Measurements from ENCODE around the gene DUSP12. TPM values are rescaled to one million over a fixed set of nuclear protein-coding genes. Genes with fewer than 3 reads are reported as not detected.

The DUSP12 gene
- total RNA-seq, 1 experiment from 2014 or later = 23.6 TPM

GRCh38 chr1:161790587-161791317 is 41.2 kb downstream of the DUSP12 start:
- H3F3A ChIP-seq (ENCODE audit: insufficient read depth, low read depth) = peaks cover 7% of the 10 kb centered on the region; the same call in 1 of the 2 replicates
- H3K36me3 ChIP-seq (ENCODE audit: low read depth) = peaks cover 37% of the 10 kb centered on the region
- H2AFZ ChIP-seq = no peak overlapping the region
- no peak overlapping the region for H3K4me2 ChIP-seq
- H3K4me1 ChIP-seq (replicated peaks; ENCODE audit: insufficient read depth) = no peaks in the 10 kb centered on the region; the same call in 1 of the 2 replicates
- intact Hi-C loops (cut with micrococcal nuclease; ENCODE audit: unreplicated experiment) = loop anchor here (5.0 kb wide), 3 partner anchors 232 to 602 kb away; partner anchors contain the start of gene OLFML2B
- H3K79me2 ChIP-seq (ENCODE audit: low read depth) = no peaks in the 10 kb centered on the region
- no peaks in the 10 kb centered on the region for H3K27me3 ChIP-seq (ENCODE audit: insufficient read depth, low read depth)
- CTCF ChIA-PET = interaction anchor here (0.6 kb wide), 1 partner anchor 246 kb away, joined by 4 read pairs; no protein-coding TSS in a partner anchor
- POLR2A ChIA-PET (ENCODE audit: unreplicated experiment) = interaction anchor here (0.6 kb wide), 1 partner anchor 248 kb away, joined by 3 read pairs; no protein-coding TSS in a partner anchor
- TF ChIP-seq CTCF (conservative IDR thresholded peaks at IDR 0.05) = no peak
- no peak for TF ChIP-seq EZH2 (IDR thresholded peaks at IDR 0.05; ENCODE audit: low read depth)
- no peaks in the 10 kb centered on the region for H3K9me2 ChIP-seq (ENCODE audit: insufficient read depth)
- H4K20me1 ChIP-seq (ENCODE audit: insufficient read depth) = peaks cover 9% of the 10 kb centered on the region; the same call in 1 of the 2 replicates
- no peaks in the 10 kb centered on the region for H3K9me3 ChIP-seq (ENCODE audit: insufficient read depth, low read depth)
- DNase-seq = no peak
- no peak overlapping the region for H3K4me3 ChIP-seq
- no TSS peak for BruUV-seq (replicated peaks)
- H3K27ac ChIP-seq = no peak overlapping the region

GRCh38 chr1:161791904-161792655 is 42.5 kb downstream of the DUSP12 start:
- no peak overlapping the region for H2AFZ ChIP-seq
- H3K4me1 ChIP-seq (replicated peaks; ENCODE audit: insufficient read depth) = no peaks in the 10 kb centered on the region; the same call in 1 of the 2 replicates
- peaks cover 7% of the 10 kb centered on the region; the same call in 1 of the 2 replicates for H3F3A ChIP-seq (ENCODE audit: insufficient read depth, low read depth)
- intact Hi-C loops (cut with micrococcal nuclease; ENCODE audit: unreplicated experiment) = loop anchor here (1.0 to 5.0 kb wide), 4 partner anchors 230 to 600 kb away; partner anchors contain the start of gene OLFML2B
- peaks cover 9% of the 10 kb centered on the region; the same call in 1 of the 2 replicates for H4K20me1 ChIP-seq (ENCODE audit: insufficient read depth)
- no peak overlapping the region for H3K4me3 ChIP-seq
- DNase-seq = no peak
- peaks cover 40% of the 10 kb centered on the region for H3K36me3 ChIP-seq (ENCODE audit: low read depth)
- no peaks in the 10 kb centered on the region for H3K9me2 ChIP-seq (ENCODE audit: insufficient read depth)
- no peaks in the 10 kb centered on the region for H3K79me2 ChIP-seq (ENCODE audit: low read depth)
- no peaks in the 10 kb centered on the region for H3K9me3 ChIP-seq (ENCODE audit: insufficient read depth, low read depth)
- ChIA-PET POLR2A (ENCODE audit: unreplicated experiment) (interaction anchor here (0.7 to 0.9 kb wide), 3 partner anchors 232 to 743 kb away, joined by 3 to 4 read pairs (median 4); partner anchors contain the start of gene OLFML2B), CTCF (interaction anchor here (0.6 to 2.8 kb wide), 5 partner anchors 26 to 566 kb away, joined by 3 to 99 read pairs (median 4); partner anchors contain the start of genes ATF6 and OLFML2B)
- no peak overlapping the region for H3K27ac ChIP-seq
- no TSS peak for BruUV-seq (replicated peaks)
- no peaks in the 10 kb centered on the region for H3K27me3 ChIP-seq (ENCODE audit: insufficient read depth, low read depth)
- TF ChIP-seq CTCF (conservative IDR thresholded peaks at IDR 0.05) (no peak), EZH2 (IDR thresholded peaks at IDR 0.05; ENCODE audit: low read depth) (no peak)
- no peak overlapping the region for H3K4me2 ChIP-seq

- Histone ChIP-seq H2AFZ (no peak overlapping the region), H3K9me3 (ENCODE audit: insufficient read depth, low read depth) (no peaks in the 10 kb centered on the region), H3K9me2 (ENCODE audit: insufficient read depth) (no peaks in the 10 kb centered on the region), H3K27ac (no peak overlapping the region), H3K27me3 (ENCODE audit: insufficient read depth, low read depth) (no peaks in the 10 kb centered on the region), H3K4me3 (no peak overlapping the region), H3K36me3 (ENCODE audit: low read depth) (peaks cover 38% of the 10 kb centered on the region), H3K4me2 (no peak overlapping the region), H3K79me2 (ENCODE audit: low read depth) (no peaks in the 10 kb centered on the region), H4K20me1 (ENCODE audit: insufficient read depth) (peaks cover 4% of the 10 kb centered on the region; the same call in 1 of the 2 replicates), H3F3A (ENCODE audit: insufficient read depth, low read depth) (peaks cover 7% of the 10 kb centered on the region; the same call in 1 of the 2 replicates), H3K4me1 (replicated peaks; ENCODE audit: insufficient read depth) (no peaks in the 10 kb centered on the region; the same call in 1 of the 2 replicates)
- no TSS peak for BruUV-seq (replicated peaks)
- ChIA-PET POLR2A (ENCODE audit: unreplicated experiment) (interaction anchor here (0.8 to 0.9 kb wide), 2 partner anchors 232 to 244 kb away, joined by 3 to 4 read pairs; partner anchors contain the start of gene OLFML2B), CTCF (interaction anchor here (0.6 to 2.8 kb wide), 5 partner anchors 26 to 964 kb away, joined by 3 to 99 read pairs (median 3); partner anchors contain the start of genes ATF6 and OLFML2B)
- TF ChIP-seq CTCF (conservative IDR thresholded peaks at IDR 0.05) (peak; percentile 76), EZH2 (IDR thresholded peaks at IDR 0.05; ENCODE audit: low read depth) (no peak)
- intact Hi-C loops (cut with micrococcal nuclease; ENCODE audit: unreplicated experiment) = loop anchor here (1.0 to 5.0 kb wide), 4 partner anchors 230 to 600 kb away; partner anchors contain the start of gene OLFML2B
- DNase-seq = peak; percentile 5 to 84
Observed at GRCh38 chr1:161792740-161793139, 43.2 kb downstream of the DUSP12 start.

Data from PC-9 (cell line).